Smooth muscle cell (in vitro differentiated cells): ENCODE data around the gene POLR1D. TPM values are rescaled to one million over a fixed set of nuclear protein-coding genes. Genes with fewer than 3 reads are reported as not detected.
A peak's percentile ranks its signal among the peaks of the same experiment; 100 is the strongest.

Experiments used
- DNase-seq: peaks from one replicate; lab custom pipeline; 2025; ENCODE audit not compliant: unreplicated experiment; lab: John Stamatoyannopoulos, UW
- H2AFZ ChIP-seq: fragments of 200-600 bp; sonication (generic); 2 replicates; pipeline ENCODE4 v1.6.0; 2016; ENCODE audit warnings: antibody characterized with exemption, low read depth, mild to moderate bottlenecking
- H3F3A ChIP-seq: fragments of 200-600 bp; sonication (generic); 2 replicates; pipeline ENCODE4 v1.6.0; 2017; ENCODE audit warnings: antibody characterized with exemption, low read depth
- H3K27ac ChIP-seq: fragments of 200-600 bp; sonication (generic); 2 replicates; pipeline ENCODE4 v1.5.1; 2016; ENCODE audit warnings: low read depth, mild to moderate bottlenecking
- H3K27me3 ChIP-seq: fragments of 200-600 bp; sonication (generic); 2 replicates; pipeline ENCODE4 v1.6.1; 2016; ENCODE audit warnings: low read depth, mild to moderate bottlenecking
- H3K36me3 ChIP-seq: fragments of 200-600 bp; sonication (generic); 2 replicates; pipeline ENCODE4 v1.5.1; 2016; ENCODE audit warnings: low read depth
- H3K4me1 ChIP-seq: fragments of 200-600 bp; sonication (generic); 2 replicates; pipeline ENCODE4 v1.5.1; 2016; ENCODE audit warnings: low read depth
- H3K4me2 ChIP-seq: fragments of 200-600 bp; sonication (generic); 2 replicates; pipeline ENCODE4 v1.6.0; 2016; ENCODE audit warnings: mild to moderate bottlenecking
- H3K4me3 ChIP-seq: fragments of 200-600 bp; sonication (generic); 2 replicates; pipeline ENCODE4 v1.5.1; 2016; ENCODE audit warnings: mild to moderate bottlenecking
- H3K79me2 ChIP-seq: fragments of 200-600 bp; sonication (generic); 2 replicates; pipeline ENCODE4 v1.6.0; 2016; ENCODE audit warnings: low read depth, mild to moderate bottlenecking
- H3K9ac ChIP-seq: fragments of 200-600 bp; sonication (generic); 2 replicates; pipeline ENCODE4 v1.6.0; 2016; ENCODE audit warnings: low read depth
- H3K9me3 ChIP-seq: fragments of 200-600 bp; sonication (generic); replicated peaks from 2 replicates; pipeline ENCODE4 v1.5.1; 2016; ENCODE audit warnings: low read depth
- H4K20me1 ChIP-seq: fragments of 200-600 bp; sonication (generic); 2 replicates; pipeline ENCODE4 v1.6.0; 2016; ENCODE audit warnings: low read depth
- CTCF ChIP-seq: fragments of 200-600 bp; sonication (generic); IDR thresholded peaks from 2 replicates; pipeline ENCODE4 v1.5.1; 2017; ENCODE audit warnings: borderline replicate concordance, mild to moderate bottlenecking, antibody characterized with exemption; ENCODE audit not compliant: insufficient read depth, poor library complexity, severe bottlenecking
- WGBS: methylation state at CpG from one replicate; pipeline ENCODE4 v1.1.7; 2016; ENCODE audit warnings: low lambda C conversion rate; 5-methylcytosine and 5-hydroxymethylcytosine counted together
- polyA plus RNA-seq: library from polyadenylated mRNA; unstranded; fragments of >200 nt; fragmentation: Nextera tagmentation; extraction: Ambion mirVana; gene quantifications from 2 replicates; pipeline ENCODE4 v1.2.1, GENCODE V29; 2016
- total RNA-seq: library from RNA; depleted of rRNA; stranded (reverse); fragments of >200 nt; gene quantifications from 2 replicates; pipeline ENCODE4 v1.2.3, GENCODE V29; 2014

POLR1D gene
- total and polyA plus RNA-seq, 2 experiments from 2014 or later, result 45.7 to 102 TPM

GRCh38 chr13:27636589-27637288 lies 15.0 kb downstream of the POLR1D start:
- Histone ChIP-seq H3F3A (no peaks in the 10 kb centered on the region), H4K20me1 (peaks cover 70% of the 10 kb centered on the region), H3K27me3 (no peaks in the 10 kb centered on the region), H2AFZ (no peak overlapping the region), H3K9me3 (no peaks in the 10 kb centered on the region), H3K36me3 (no peaks in the 10 kb centered on the region), H3K4me1 (peaks cover 10% of the 10 kb centered on the region), H3K79me2 (peaks cover 46% of the 10 kb centered on the region), H3K9ac (no peak overlapping the region), H3K4me2 (no peak overlapping the region), H3K27ac (no peak overlapping the region), H3K4me3 (no peak overlapping the region)
- DNase-seq, result no peak
- 96% methylated on average over 6 of the region's 6 CpGs for WGBS
- TF ChIP-seq CTCF, result no peak

- H3K27me3 ChIP-seq, result no peaks in the 10 kb centered on the region
- no peak for DNase-seq
- WGBS, result 94% methylated on average over 1 of the region's 1 CpG
- TF ChIP-seq CTCF, result no peak
- peaks cover 46% of the 10 kb centered on the region for H3K79me2 ChIP-seq
- H2AFZ ChIP-seq, result no peak overlapping the region
- H3K9ac ChIP-seq, result no peak overlapping the region
- H3K4me2 ChIP-seq, result no peak overlapping the region
- peaks cover 75% of the 10 kb centered on the region for H4K20me1 ChIP-seq
- H3K27ac ChIP-seq, result no peak overlapping the region
- H3K9me3 ChIP-seq, result no peaks in the 10 kb centered on the region
- no peaks in the 10 kb centered on the region for H3K36me3 ChIP-seq
- H3F3A ChIP-seq, result no peaks in the 10 kb centered on the region
- H3K4me1 ChIP-seq, result peaks cover 10% of the 10 kb centered on the region
- H3K4me3 ChIP-seq, result no peak overlapping the region
Measured at GRCh38 chr13:27637289-27637626, 15.6 kb downstream of the POLR1D start.

GRCh38 chr13:27638001-27638400 lies 16.3 kb downstream of the POLR1D start:
- H4K20me1 ChIP-seq, result peaks cover 79% of the 10 kb centered on the region
- no peak for TF ChIP-seq CTCF
- no peaks in the 10 kb centered on the region for H3F3A ChIP-seq
- H3K4me2 ChIP-seq, result no peak overlapping the region
- peak overlapping the region; percentile 2 for H3K27ac ChIP-seq
- H2AFZ ChIP-seq, result no peak overlapping the region
- WGBS, result 85% methylated on average over 1 of the region's 1 CpG
- DNase-seq, result no peak
- H3K4me1 ChIP-seq, result peaks cover 10% of the 10 kb centered on the region
- no peaks in the 10 kb centered on the region for H3K36me3 ChIP-seq
- H3K4me3 ChIP-seq, result no peak overlapping the region
- no peak overlapping the region for H3K9ac ChIP-seq
- no peaks in the 10 kb centered on the region for H3K27me3 ChIP-seq
- no peaks in the 10 kb centered on the region for H3K9me3 ChIP-seq
- peaks cover 48% of the 10 kb centered on the region for H3K79me2 ChIP-seq

GRCh38 chr13:27638521-27638920 lies 16.8 kb downstream of the POLR1D start:
- Histone ChIP-seq H3K36me3 (no peaks in the 10 kb centered on the region), H3K9ac (no peak overlapping the region), H3K27me3 (no peaks in the 10 kb centered on the region), H3K79me2 (peaks cover 49% of the 10 kb centered on the region), H3K9me3 (no peaks in the 10 kb centered on the region), H3F3A (no peaks in the 10 kb centered on the region), H3K27ac (peak overlapping the region; percentile 2), H3K4me2 (no peak overlapping the region), H3K4me1 (peaks cover 10% of the 10 kb centered on the region), H4K20me1 (peaks cover 79% of the 10 kb centered on the region), H3K4me3 (no peak overlapping the region), H2AFZ (no peak overlapping the region)
- 64% methylated on average over 2 of the region's 2 CpGs for WGBS
- no peak for DNase-seq
- no peak for TF ChIP-seq CTCF
